CD4-positive, alpha-beta T cell treated with Interferon gamma for 1 hour (primary cell): ENCODE results near the gene SLC44A2.
"Not testable (repeated sequence)": the region's sequence is repeated elsewhere in the genome, so short reads cannot be mapped to it uniquely, and the experiment has no call there.

Experiments used
- DNase-seq: peaks from one replicate; pipeline ENCODE4 v3.0.0-alpha.2; 2020

SLC44A2 gene

DNA sequence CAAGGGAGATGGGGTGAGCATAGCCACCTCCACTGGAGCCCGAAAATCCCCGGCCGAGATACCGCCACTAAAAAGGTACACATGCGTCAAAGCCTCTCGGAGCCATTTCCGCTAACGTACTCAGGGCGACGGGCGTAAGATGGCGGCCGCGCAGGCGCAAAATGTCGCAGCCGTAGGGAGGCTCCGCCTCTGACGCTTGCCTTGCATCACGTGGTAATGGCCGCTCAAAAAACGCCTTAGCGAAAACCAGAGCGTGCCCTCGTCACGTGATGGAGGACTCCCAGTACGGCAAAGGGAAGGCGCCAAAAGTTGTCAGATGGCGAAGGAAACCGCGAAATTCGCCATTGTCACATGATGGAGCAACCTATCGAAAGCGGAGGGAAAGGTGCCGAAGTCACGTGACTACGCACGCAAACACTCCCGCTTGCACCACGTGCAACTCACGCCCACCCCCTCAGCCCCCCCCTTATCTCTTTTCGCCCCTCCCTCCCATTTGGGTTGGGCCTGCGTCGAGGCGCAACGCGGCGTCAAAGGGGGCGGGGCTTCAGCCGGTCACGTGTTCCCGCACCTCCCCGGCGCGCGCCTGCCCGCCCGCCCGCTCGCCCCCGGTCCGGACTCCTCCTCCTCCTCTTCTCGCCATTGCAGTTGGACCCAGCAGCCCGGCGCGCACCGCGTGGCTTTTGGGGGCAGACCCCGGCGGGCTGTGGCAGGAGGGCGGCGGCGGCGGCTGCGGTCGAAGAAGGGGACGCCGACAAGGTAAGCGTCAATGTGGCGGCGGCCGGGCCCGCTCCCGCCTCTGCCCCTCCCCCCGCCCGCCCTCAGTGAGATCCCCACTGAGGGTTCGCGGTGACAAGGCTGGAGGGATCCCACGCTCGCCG is 28.6 kb downstream of the SLC44A2 start, which contains the start of gene ILF3:
Gene ILF3 (plus strand): TSS at position 615 of the 878 bp plus-strand sequence. CDS start 16,260 bp downstream, outside the sequence.
- peak; percentile 100 for DNase-seq

DNA sequence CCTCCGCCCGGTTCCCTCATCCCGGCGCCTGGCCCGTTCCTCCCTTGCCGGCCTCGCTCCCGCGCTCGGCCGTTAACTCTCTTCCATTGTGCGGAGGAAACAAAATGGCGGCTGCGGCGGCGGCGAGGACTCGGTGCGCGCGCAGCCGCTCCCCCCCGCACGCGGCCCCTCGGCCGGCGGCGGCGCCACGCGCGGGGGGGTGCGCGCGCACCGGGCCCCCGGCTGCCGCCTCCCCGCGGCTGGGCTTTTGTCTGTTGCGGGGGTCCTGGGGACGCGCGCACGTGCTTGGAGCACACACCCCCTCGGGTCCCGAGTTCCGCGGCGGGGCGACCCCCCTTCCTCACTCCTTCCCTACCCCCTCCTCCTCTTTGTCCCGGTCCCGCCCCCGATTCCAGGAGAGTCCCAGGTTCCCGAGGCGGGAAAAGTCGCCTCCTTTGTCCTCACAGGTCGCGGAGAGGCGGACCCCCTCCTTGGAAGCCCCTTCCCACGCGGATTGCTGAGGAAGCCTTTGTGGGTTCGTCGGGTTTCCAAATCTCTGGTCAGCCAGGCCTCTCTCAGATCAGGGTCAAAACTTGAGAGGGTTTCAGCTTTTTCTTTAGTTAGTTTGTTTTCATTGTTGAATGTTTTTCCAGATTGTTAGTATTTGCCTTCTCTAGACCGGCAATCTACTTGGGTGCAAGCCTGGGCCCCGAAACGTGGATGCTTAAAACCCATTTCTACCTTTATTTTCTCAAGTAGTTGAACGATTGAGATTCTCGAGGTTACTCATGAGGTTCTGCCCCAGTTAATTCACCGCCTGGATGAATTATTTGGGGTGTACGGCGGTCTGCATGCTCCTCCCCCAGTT is 29.5 kb downstream of the SLC44A2 start:
- DNase-seq, result peak; percentile 61

DNA sequence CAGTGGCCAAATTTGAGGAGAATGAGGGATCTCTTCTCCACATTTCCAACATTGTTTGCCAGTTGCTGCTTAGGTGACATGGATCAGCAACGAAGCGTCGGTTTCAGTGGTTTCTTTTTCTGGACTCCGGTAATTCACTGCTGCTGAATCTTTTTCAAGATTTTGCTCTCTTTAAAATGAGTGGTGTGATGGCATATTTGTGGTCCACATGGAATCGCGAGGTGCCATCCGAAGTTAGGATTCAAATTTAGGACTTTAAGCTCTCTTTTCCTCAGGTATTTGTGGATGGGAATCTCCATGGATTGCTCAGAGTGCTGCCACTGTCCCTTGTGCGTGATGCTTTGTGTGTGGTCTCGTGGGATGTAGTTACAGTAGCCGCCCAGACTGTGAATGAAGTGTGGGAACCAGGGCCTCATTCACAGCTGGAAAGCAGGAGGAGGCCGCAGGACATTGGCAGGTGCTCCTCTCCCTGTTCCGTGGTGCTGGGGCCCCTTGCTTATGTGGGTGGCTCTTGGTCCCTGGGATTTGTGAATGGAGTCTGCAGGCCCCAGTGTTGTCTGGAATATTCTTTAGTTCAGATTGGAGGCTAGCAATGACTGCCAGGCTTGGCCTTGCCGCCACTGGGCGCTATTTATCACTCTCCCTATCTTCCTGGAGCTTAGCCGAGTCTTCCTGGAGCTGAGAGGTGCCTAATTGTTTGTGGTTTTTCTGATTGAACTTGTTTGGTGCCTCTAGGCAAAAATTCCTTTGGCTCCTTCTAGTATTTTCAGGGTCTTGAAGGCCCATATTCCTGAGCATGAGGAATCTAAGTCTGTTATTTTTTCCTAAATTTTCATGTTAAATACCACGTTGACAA is 30.3 kb downstream of the SLC44A2 start:
- no peak for DNase-seq

DNA sequence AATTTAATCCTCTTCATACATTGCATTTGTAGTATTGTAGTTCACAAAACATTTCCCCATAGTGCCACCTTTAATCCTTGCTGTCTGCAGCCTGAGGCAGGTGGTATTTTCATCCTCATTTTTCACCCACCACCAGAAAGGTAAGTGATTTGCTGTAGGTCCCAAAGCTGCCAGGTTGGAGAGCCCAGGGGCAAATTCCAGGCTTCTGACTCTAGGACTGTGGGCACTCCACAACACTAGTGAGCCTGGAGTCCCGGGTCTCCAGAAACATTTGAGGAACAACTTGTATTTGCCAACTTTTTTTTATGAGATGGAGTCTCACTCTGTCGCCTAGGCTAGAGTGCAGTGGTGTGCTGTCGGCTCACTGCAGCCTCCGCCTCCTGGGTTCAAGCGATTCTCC is 35.0 kb downstream of the SLC44A2 start:
- DNase-seq, result no peak

DNA sequence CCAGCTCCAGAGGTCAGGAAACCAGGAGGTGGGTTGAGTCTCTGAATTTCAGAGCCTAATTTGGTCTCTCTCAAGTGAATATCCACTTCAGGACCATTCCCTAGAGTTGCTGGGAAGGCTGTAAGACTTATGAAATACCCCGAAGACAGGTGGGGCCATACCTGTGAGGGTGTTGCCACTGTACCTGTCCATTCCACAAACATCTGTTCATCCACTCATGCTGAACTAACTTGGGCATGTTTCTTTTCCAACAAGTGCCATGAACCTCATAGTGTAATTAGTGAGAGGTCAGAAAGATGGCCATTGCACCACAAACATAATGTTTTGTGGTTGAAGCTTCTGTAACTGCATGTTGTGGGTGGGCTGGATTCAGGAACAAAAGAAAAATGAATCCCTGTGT is 36.6 kb downstream of the SLC44A2 start:
- DNase-seq, result no peak

DNA sequence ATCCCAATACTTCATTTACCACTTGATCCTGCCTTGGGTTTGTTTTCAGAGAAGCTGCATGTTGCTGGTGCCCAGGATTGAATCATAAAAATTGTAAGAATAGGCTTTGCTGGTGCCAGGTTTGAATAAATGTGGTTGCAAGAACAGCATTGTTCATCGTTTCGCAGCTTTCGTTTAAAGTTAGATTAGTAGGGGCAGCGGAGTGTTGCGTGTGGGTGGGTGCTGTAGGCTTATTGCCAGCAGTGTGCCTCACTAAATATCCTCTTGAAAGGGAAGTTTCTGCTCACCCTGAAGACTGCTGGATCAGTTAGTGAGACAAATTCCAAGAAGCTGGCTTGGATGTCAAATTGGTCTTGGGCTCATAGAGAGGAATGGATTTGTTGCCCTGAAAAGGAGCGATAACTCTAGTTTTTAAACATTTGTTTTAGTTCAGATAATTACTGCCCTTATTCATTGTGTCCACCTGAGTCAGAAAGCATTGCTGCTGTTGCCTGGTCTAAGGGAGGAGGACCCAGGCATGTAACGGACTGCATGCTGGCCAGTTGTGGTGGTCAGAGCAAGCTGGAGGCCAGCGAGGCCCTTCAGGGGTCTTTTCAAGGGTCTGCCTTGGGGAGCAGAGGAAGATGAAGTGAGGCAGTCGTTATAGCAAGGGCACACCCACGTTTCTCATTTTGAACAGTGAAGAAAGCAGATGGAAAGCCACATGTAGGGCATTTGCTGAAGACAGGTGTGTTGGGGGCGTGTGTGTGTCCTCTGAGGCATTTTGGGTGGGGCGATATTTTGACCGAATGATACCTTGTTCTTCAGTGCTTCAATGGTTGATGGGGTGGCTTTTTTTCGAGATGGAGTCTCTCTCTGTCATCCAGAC is 37.3 kb downstream of the SLC44A2 start:
- DNase-seq, result no peak

DNA sequence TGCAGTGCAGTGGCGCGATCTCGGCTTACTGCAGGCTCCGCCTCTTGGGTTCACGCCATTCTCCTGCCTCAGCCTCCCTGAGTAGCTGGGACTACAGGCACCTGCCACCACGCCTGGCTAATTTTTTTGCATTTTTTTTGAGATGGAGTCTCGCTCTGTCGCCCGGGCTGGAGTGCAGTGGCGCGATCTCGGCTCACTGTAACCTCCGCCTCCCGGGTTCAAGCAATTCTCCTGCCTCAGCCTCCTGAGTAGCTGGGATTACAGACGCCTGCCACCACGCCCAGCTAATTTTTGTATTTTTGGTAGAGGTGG is 37.9 kb downstream of the SLC44A2 start:
- DNase-seq, result not testable (repeated sequence)

DNA sequence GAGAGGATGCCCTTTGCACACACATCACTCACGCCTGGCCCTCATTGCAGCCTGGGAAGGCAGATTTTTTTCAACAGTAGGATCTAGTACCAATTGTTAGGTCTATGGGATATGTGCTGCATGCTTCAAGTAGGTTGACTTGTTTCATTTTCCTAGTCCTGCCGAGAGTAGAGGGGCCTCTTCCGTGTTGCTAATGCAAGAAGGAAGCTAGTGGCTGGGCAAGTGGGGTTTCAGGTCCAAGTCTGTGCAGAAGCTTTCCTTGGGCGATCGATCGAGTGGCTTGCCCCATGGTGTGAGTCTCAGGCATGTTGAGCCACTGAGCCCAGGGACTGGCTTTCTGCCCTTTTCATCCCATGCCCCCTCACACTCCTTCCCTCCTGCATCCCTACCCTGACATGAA is 42.5 kb downstream of the SLC44A2 start:
- no peak for DNase-seq

DNA sequence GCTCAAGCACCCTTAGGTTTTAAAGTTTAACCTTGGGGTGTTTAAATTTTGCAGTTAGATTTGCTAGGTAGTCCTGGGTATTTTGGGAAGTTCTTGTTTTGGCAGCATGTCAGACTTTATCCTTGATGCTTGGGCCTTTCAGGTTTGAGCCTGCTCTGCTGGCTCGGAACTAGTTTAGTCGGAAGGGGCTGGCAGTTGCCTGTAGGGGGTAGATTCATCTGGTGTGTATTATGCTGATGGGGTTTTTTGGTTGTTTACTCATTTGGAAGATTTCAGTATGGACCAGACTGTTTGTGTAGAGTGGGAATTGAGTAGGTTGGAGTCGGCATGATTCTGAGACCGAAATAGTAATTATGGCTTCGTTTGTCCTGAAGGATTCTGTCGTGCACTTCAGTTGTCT is 43.9 kb downstream of the SLC44A2 start:
- no peak for DNase-seq

DNA sequence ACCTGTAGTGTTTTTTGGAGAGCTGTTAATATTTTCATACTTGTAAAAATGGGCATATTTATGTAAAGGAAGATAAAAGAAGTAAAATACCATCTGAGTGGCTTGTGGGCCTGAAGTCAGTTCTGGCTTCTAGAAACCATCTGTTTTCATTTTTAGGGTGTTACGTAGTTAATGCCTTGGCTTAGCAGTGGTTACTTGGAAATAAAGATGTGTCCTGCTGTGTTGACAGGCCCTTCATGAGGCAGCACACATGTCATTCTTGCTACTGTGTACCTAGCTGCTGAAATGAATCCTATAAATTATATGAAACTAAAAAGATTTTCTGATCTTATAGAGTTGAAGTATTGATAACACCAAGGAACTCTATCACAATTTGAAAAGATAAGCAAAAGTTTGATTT is 44.8 kb downstream of the SLC44A2 start:
- DNase-seq, result no peak

DNA sequence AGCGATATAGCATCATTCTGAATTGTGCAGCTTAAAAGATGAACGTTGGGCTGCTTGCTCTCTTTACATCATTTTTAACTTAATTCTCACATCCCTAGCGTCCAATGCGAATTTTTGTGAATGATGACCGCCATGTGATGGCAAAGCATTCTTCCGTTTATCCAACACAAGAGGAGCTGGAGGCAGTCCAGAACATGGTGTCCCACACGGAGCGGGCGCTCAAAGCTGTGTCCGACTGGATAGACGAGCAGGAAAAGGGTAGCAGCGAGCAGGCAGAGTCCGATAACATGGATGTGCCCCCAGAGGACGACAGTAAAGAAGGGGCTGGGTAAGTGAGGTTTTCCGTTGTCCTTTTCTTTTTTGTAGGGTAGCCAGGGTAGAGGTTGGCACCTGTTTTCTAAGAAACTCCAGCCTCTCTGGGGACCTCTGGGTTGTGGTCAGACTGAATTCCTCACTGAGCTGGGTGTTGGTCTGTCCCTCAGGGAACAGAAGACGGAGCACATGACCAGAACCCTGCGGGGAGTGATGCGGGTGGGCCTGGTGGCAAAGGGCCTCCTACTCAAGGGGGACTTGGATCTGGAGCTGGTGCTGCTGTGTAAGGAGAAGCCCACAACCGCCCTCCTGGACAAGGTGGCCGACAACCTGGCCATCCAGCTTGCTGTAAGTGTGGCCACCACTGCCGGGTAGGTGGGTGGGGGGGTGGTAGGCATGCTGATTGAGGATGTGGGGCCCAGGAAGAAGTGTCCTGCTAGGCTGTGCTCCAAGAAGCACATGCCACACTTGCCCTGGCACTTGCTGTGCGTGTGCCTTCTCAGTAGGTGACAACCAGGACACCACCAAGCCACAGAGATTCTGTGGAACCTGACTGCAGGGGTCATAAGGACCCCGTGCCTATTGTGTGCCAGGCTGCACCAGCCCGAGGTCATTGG is 45.8 kb downstream of the SLC44A2 start:
- no peak for DNase-seq

DNA sequence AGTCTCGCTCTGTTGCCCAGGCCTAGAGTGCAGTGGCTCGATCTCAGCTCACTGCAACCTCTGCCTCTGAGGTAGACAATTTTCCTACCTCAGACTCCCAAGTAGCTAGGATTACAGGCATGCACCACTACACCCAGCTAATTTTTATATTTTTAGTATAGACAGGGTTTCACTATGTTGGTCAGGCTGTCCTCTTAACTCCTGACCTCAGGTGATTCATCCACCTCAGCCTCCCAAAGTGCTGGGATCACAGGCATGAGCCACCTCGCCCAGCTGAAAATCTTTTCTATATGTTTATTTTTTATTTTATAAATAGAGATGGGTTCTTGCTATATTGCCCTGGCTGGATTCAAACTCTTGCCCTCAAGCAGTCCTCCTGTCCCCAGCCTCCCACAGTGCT is 46.6 kb downstream of the SLC44A2 start:
- not testable (repeated sequence) for DNase-seq

DNA sequence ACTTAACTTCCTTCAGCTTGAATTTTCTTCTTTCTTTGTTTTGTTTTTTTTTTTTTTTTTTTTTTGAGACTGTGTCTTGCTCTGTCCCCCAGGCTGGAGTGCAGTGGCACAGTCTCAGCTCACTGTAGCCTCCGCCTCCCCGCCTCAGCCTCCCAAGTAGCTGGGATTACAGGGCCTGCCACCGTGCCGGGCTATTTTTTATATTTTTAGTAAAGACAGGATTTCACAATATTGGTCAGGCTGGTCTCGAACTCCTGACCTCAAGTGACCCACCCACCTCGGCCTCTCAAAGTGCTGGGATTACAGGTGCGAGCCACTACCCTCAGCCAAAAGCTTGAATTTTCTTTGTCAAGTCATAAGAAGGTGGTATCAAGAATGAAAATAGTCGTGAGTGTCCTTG is 49.9 kb downstream of the SLC44A2 start:
- DNase-seq, result not testable (repeated sequence)

DNA sequence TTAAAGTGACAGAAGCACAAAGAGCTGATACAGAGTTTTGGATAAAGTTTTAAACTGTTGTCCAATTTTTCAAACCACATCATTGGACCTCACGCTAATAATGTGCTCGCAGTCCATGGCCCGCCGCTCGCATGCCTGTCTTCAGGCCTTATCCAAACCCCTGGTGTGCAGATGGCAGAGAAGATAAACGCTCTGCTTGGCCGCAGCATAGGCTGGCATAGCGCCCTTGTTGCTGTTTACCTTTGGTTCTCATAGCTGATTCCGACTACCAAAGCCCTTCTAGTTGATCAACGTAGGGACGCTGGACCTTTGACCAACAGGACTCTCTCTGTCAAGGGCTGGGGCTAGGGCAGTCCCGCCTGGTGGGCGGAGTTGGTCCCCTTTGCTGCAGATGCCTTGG is 52.4 kb downstream of the SLC44A2 start:
- no peak for DNase-seq

DNA sequence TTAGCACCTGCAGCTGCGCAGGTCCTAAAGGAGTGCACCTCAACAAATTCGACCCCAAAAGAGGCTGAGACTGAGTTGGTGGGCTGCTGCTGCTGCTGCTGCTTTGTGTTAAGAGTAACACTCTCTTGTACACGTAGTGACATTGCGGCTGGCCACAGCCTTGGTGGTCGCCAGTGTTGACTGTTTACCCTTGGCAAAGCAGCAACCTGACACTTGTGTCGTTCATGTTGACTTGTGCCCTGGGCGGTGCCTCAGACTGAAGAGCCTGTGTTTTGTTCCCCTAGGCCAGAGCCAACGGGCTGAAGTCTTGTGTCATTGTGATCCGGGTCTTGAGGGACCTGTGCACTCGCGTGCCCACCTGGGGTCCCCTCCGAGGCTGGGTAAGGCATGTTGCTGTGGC is 53.5 kb downstream of the SLC44A2 start:
- DNase-seq, result no peak

DNA sequence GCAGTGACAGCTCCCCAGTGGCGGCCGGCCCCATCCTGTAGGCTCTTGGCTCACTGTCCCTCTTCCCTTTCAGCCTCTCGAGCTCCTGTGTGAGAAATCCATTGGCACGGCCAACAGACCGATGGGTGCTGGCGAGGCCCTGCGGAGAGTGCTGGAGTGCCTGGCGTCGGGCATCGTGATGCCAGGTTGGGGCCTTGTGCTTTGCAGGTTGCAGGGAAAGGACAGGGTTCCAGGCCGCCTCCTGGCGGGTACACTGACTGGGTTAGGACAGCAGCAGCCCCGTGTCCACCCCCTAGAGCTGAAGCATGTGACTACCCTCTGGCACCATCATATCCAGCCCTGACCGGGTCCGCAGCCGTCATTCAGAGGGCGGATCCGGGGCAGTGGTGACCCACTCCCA is 54.4 kb downstream of the SLC44A2 start:
- DNase-seq, result no peak

DNA sequence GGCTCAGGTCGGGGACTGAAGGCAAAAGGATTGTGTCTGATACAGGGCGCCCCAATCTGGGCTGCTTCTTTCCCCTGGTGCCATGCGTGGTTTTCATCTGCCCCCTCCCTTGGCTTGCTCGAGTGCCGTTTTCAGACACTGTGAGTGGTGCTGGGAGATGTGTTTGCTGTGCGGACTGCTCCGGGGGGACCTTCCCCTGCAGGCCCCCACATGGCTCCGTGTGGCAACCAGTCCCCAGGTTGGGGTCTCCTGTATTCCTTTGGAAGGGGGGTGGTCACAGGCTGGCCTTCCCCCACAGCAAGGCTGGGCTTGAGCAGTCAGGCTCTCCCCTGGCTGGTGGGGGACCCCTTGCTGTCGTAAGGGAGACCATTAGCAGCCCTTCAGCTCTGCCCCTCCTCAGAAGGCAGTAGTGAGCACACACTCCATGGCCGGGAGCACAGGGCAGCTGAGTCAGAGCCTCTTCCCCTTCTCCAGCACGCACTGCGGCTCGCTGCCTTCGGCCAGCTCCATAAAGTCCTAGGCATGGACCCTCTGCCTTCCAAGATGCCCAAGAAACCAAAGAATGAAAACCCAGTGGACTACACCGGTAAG is 55.3 kb downstream of the SLC44A2 start:
- no peak for DNase-seq

DNA sequence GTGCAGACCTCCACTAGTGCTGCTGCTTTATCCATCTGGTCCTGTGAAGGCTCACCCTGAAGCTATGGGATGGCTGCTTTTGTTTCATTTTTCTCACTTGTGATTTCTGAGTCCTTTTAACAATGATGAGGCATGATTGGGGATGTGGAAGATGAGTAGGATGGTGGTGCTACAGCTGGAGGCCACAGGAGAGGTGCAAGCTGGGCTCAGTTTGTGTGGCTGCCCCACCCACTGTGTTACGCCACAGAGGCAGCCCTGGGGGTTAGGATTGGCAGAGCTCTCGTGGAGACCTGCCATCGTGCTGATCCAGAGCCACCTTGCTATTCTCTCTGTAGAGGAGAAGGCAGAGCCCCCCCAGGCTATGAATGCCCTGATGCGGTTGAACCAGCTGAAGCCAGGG is 56.3 kb downstream of the SLC44A2 start:
- DNase-seq, result no peak

DNA sequence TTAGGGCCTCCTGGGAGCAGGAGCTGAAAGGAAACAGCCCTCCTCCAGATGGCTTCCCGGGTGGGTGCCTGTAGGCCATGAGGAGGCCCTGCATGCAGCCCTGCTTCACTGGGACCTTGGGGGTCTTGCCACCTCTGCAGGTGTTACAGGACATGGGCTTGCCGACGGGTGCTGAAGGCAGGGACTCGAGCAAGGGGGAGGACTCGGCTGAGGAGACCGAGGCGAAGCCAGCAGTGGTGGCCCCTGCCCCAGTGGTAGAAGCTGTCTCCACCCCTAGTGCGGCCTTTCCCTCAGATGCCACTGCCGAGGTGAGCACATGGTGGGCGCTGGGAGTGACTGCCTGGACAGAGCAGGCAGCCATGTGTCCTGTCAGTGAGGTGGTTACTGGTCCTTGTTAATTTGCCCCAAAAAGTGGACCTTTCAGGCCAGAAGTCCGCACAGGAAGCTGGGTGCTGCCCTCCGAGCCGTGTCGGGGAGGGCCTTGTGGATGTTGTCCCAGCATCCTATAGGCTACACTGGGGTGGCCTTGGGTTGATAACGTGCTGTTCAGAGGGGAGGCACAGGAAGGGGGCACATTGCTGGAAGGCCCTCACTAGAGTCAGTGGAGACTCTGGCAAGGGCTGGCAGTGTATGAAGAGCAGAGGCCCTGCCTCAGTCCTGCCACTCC is 57.2 kb downstream of the SLC44A2 start:
- no peak for DNase-seq

DNA sequence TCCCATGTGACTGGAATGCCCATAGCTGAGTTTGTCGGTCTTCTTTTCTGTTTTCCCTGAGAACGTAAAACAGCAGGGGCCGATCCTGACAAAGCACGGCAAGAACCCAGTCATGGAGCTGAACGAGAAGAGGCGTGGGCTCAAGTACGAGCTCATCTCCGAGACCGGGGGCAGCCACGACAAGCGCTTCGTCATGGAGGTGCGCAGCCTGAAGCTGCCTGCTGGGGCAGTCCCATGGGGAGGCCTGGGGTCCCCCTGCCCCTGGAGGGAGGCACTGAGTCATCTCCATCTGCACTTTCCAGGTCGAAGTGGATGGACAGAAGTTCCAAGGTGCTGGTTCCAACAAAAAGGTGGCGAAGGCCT is 57.7 kb downstream of the SLC44A2 start:
- DNase-seq, result no peak
